NCI-H2107 treated with DMSO at 0.1 percent for 48 hours (cell line): ENCODE measurements around the gene CYBC1.

Experiments used
- DNase-seq: peaks from one replicate; lab custom pipeline; 2025; ENCODE audit not compliant: unreplicated experiment; lab: John Stamatoyannopoulos, UW

Gene CYBC1

GRCh38 chr17:82450357-82451106, at the start of gene CYBC1:
CYBC1 (minus strand) TSS chr17:82450752; CDS start chr17:82449254, 1,498 bp downstream.
- peak; percentile 44 for DNase-seq

GRCh38 chr17:82497483-82498405, 47.2 kb upstream of the CYBC1 start:
- DNase-seq: no peak

- DNase-seq: peak; percentile 52
These were observed 46.2 kb upstream of the CYBC1 start for GRCh38 chr17:82496529-82497434.

- no peak for DNase-seq
These were observed 45.4 kb upstream of the CYBC1 start for GRCh38 chr17:82495844-82496528.

- peak; percentile 51 for DNase-seq
These were observed 43.9 kb upstream of the CYBC1 start for GRCh38 chr17:82494236-82495055.

- DNase-seq: no peak
These were observed 42.8 kb upstream of the CYBC1 start for GRCh38 chr17:82493226-82493781.

GRCh38 chr17:82492643-82493225, 42.2 kb upstream of the CYBC1 start:
- no peak for DNase-seq

- DNase-seq: no peak
These were observed 41.0 kb upstream of the CYBC1 start for GRCh38 chr17:82491533-82491932.

GRCh38 chr17:82491196-82491530, 40.6 kb upstream of the CYBC1 start:
- no peak for DNase-seq

- DNase-seq: peak; percentile 98
These were observed 40.1 kb upstream of the CYBC1 start for GRCh38 chr17:82490512-82491195.

- DNase-seq: peak; percentile 98
These were observed 39.4 kb upstream of the CYBC1 start for GRCh38 chr17:82489851-82490511.

GRCh38 chr17:82489117-82489516, 38.6 kb upstream of the CYBC1 start:
- no peak for DNase-seq

- DNase-seq: no peak
These were observed 37.4 kb upstream of the CYBC1 start for GRCh38 chr17:82487910-82488309.

- DNase-seq: no peak
These were observed 35.9 kb upstream of the CYBC1 start for GRCh38 chr17:82486231-82487094.

- DNase-seq: no peak
These were observed 33.3 kb upstream of the CYBC1 start for GRCh38 chr17:82483836-82484235.

GRCh38 chr17:82483204-82483660, 32.7 kb upstream of the CYBC1 start:
- DNase-seq: no peak

GRCh38 chr17:82480318-82480717, 29.8 kb upstream of the CYBC1 start:
- no peak for DNase-seq
